ENCODE results near the gene DHDH. TPM values are rescaled to one million over a fixed set of nuclear protein-coding genes. Genes with fewer than 3 reads are reported as not detected.

The DHDH gene
- total and polyA plus RNA-seq, 2 of the 13 experiments (the other 11 are each of a cell fraction or from before 2014, with no cell fraction given), result 0.13 to 0.91 TPM

- TF ChIP-seq AHDC1 (CRISPR knock-in tag; IDR thresholded peaks at IDR 0.05; ENCODE audit: borderline replicate concordance) (no peak), NFYC (CRISPR knock-in tag; IDR thresholded peaks at IDR 0.05) (no peak), ZNF639 (CRISPR knock-in tag; conservative IDR thresholded peaks at IDR 0.05) (no peak), NFIB (CRISPR knock-in tag; IDR thresholded peaks at IDR 0.05; ENCODE audit: borderline replicate concordance) (no peak), NFAT5 (CRISPR knock-in tag; IDR thresholded peaks at IDR 0.05) (no peak), ZNF530 (CRISPR knock-in tag; IDR thresholded peaks at IDR 0.05; ENCODE audit: low read depth) (no peak), THAP11 (CRISPR knock-in tag; IDR thresholded peaks at IDR 0.05) (0 out of 2 replicates have a peak, but pooled peaks have one; percentile 12), ZFP36 (IDR thresholded peaks at IDR 0.05; ENCODE audit: borderline replicate concordance, low read depth, low read length, partially characterized antibody) (no peak), ZNF441 (CRISPR knock-in tag; IDR thresholded peaks at IDR 0.05; ENCODE audit: borderline replicate concordance) (no peak), KDM1A (CRISPR knock-in tag; IDR thresholded peaks at IDR 0.05) (peak; percentile 87; the same call in 1 of the 2 replicates), ZNF333 (CRISPR knock-in tag; IDR thresholded peaks at IDR 0.05; ENCODE audit: borderline replicate concordance) (0 out of 2 replicates have a peak, but pooled peaks have one; percentile 25), ZNF3 (CRISPR knock-in tag; IDR thresholded peaks at IDR 0.05) (0 out of 2 replicates have a peak, but pooled peaks have one; percentile 23), ZFP36L2 (CRISPR knock-in tag; IDR thresholded peaks at IDR 0.05) (no peak), NFRKB (IDR thresholded peaks at IDR 0.05) (no peak), FOXO1 (CRISPR knock-in tag; IDR thresholded peaks at IDR 0.05) (no peak), TCF7L2 (IDR thresholded peaks at IDR 0.05; ENCODE audit: low read depth, low read length) (no peak), ZNF160 (CRISPR knock-in tag; IDR thresholded peaks at IDR 0.05) (no peak), SRSF9 (IDR thresholded peaks at IDR 0.05; ENCODE audit: borderline replicate concordance, insufficient read depth, low read depth, low read length, poor library complexity, severe bottlenecking) (no peak), ZNF296 (CRISPR knock-in tag; conservative IDR thresholded peaks at IDR 0.05) (no peak)
Measured at GRCh38 chr19:48961051-48961649, 27.7 kb downstream of the DHDH start (continued).
